NCI-H2107 treated with DMSO at 0.1 percent for 48 hours (cell line): ENCODE results near the gene RIOK3.
A peak's percentile ranks its signal among the peaks of the same experiment; 100 is the strongest.
"Not testable (repeated sequence)": the region's sequence is repeated elsewhere in the genome, so short reads cannot be mapped to it uniquely, and the experiment has no call there.

Experiments used
- DNase-seq: peaks from one replicate; lab custom pipeline; 2025; ENCODE audit not compliant: unreplicated experiment; lab: John Stamatoyannopoulos, UW

Gene RIOK3

DNA sequence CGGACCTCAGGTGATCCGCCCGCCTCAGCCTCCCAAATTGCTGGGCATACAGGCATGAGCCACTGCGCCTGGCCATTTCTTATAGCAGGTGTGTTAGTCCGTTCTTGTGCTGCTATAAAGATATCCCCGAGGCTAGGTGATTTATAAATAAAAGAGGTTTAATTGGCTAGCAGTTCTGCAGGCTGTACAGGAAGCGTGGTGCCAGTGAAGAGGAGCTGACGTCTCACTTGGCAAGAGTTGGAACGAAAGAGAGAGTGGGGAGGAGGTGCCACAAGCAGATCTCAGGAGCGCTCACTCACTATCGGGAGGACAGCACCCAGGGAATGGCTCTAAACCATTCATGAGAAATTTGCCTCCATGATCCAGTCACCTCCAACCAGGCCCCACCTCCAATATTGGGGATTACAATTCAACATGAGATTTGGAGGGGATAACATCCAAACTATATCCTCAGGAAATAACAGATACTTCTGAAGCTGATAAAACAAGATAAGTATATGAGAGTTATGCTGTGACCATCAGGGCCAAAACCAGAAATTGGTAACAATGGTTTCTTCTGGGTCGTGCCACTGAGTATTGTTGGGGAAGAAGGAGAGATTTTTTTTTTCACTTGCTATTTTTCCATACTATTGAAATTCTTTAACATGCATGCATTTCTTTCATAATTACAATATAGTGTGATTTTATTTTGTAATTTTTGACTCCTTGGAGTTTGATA is 42.8 kb downstream of the RIOK3 start:
- no peak for DNase-seq

DNA sequence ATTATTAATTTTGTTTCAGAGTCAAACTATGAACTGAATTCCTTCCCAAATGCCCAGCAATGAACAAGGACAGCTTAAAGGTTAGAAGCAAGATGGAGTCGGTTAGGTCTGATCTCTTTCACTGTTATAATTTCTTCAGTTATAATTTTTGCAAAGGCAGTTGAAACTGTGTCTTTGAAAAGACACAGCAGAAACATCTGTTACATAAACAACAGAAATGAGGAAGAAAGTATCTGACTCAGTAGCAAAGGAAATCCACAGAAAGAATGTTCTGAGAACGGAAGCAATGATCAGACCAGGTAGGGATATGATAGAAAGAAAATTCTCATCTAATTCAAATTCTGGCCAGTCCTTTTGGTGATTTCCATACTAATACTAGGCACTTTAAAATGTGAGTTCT is 45.0 kb downstream of the RIOK3 start:
- no peak for DNase-seq

DNA sequence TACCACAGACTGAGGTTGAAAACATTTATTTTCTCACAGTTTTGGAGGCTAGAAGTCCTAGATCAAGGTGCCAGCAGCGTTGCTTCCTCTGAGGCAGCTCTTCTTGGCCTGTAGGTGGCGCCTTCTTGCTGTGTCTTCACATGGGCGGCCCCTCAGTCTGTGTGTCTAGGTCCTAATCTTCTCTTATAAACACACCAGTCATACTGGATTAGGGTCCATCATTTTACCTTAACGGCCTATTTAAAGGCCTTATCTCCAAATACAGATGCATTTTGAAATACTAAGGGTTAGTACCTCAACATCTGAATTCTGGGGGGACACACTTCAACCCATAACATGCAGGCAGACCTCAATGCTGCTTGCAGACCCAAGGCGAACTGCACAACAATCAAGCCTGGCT is 45.8 kb downstream of the RIOK3 start:
- peak; percentile 36 for DNase-seq

DNA sequence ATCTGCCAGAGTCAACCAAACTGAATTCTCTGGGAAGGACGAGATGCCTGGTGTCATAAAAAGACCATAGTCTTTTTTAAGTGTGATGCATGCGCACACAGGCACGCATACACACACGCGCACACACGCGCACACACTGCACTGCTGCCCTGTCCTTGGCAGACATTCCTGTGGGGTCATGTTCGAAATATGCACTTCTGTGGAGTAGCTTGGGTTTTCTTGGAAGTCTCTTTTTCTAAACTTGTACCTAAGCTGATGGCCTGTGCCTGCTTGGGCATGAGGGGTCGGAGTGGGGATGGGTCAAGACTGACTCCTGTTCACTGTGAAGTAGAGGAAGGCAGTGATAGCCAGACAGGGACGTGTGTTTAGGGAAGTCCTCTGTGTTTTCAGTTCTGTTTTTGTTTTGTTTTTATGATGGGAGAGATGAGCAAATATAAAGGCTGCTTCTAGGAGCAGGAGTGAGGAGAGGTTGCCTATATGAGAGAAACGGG is 46.2 kb downstream of the RIOK3 start:
- no peak for DNase-seq

DNA sequence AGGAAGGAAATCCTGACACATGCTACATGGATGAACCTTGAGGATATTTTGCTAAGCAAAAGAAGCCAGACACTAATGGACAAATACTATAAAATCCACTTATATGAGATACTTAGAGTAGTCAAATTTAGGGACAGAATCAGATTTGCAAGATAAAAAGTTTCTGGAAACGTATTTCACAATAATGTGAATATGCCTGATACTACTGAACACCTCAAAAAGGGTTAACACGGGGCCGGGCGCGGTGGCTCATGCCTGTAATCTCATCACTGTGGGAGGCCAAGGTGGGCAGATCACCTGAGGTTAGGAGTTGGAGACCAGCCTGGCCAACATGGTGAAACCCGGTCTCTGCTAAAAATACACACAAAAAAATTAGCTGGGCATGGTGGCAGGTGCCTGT is 48.5 kb downstream of the RIOK3 start:
- no peak for DNase-seq

DNA sequence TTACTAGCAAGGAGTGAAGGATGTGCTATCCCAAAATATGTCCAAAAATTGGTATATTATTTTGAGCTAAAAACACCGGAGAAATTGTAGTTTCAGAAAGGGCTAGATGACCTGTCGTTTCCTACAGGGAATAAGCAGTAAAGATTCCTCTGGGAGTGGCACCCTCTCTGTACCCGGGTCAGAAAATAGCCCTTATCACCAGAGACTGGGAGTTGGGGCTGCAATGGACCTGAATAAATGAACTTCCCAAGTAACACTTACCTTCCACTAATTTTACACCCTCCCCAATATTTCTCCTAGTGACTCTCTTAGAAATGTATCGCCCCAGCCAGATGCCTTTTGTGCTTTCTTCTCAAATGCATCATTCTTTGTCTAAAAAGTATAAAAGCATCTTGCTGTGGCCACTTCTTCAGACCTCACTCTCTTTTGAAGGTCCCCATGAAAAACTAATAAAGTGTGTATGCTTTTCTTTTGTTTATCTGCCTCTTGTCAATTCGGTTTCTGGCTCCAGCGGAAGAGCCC is 49.5 kb downstream of the RIOK3 start:
- peak; percentile 27 for DNase-seq

DNA sequence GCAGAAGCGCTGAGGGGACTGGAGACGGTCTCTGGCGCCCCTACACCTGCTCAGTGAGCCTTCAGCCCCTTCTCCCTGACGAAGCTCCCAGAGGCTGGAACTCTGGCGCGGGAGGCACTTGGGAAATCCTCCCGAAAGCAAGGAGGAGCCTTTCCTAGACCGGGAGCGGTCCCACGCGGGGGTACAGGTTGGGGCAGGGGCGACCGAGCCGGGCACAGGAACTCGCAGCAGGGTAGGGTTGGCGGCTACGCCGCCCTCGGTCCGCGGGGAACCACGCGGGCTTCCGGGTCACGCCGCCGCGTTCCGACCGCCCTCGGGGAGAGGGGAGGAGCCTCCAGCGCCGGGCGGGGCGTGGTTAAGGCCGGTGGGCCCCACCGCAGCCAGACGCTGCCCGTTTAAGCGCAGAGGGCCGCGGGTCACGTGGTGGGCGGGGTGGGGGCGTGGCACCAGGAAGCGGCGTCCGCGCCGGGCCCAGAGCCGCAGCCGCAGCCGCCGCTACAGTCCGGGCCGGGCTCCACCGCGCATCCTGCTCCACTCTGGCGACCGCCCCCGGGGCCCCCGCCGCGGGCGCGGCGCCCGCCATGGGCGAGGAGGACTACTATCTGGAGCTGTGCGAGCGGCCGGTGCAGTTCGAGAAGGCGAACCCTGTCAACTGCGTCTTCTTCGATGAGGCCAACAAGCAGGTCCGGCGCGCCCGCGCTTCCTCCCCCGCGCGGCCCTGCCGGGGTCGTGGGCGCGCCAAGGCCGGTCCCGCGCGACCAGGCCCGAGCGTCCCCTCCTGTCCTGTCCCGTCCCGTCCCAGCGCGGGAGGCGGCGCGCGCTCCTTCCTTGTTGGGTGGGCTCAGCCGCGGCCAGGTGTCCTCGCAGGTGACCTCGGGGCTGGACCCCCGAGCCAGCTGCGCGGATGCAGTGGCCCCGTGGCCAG is 50.2 kb downstream of the RIOK3 start, which contains the start of gene RMC1:
TSS of gene RMC1 (plus strand) at position 474 of the 925 bp plus-strand sequence. CDS start at position 582, 108 bp downstream.
- peak; percentile 30 for DNase-seq

DNA sequence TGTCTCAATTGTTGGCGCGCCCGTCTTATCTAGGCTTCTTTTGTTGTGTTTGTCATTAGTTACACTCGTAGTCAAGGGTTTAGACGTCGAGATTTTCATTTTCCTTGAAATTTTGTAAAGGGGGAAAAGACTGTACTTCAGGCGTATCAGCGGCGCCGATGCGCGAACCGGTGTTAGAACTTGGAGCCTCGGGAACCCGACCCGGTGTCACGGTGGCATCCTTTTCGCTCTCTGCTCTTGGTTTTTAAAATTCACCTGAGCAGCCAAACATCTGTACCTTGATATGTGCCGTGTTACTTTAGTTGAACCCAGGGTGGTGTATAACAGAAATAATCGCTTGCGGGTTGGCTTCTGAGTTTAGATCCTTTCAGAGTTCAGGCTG is 50.9 kb downstream of the RIOK3 start:
- no peak for DNase-seq

DNA sequence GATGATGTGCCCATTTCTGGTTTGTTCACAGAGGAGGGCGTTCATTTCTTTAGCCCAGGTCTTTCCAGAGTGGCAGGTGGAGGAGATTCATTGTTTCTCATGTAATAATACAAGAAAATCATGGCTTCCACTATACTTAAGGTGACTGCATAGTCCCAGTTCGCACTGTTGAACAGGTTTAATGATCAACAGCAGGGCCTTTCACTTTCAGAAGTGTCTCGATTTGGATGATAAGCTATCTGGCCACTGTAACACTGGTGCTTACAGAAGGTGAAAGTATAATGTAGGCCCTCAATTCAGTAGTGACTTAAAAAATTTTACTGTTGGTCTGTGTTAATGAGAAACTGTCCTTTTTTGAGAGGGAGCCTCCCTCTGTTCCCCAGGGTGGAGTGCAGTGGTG is 51.6 kb downstream of the RIOK3 start:
- no peak for DNase-seq

DNA sequence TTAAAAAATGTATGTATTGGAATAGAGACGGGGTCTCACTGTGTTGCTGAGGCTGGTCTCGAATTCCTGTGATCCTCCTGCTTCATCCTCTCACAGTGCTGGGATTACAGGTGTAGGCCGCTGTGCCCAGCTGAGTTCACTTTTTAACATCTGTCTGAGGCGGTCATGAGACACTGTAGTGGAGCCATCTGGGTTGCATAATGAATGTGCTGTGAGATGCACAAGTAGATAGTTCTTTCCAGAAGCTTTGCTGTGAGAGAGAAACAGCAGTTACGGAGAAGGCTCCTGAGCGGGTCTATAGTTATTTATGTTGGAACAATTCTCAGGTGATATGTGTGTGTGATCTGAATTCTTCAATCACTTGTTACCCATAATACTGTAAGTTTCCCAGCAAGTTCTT is 53.3 kb downstream of the RIOK3 start:
- DNase-seq = no peak

DNA sequence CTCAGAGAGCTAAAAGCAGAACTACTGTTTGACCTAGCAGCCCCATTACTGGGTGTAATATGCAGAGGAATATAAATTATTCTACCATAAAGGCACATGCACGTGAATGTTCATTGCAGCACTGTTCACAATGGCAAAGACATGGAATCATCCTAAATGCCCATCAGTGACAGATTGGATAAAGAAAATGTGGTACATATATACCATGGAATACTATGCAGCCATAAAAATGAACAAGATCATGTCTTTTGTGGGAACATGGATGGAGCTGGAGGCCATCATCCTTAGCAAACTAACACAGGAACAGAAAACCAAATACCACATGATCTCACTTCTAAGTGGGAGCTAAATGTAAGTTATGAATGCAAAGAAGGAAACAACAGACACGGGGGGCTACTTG is 57.8 kb downstream of the RIOK3 start:
- DNase-seq = not testable (repeated sequence)

DNA sequence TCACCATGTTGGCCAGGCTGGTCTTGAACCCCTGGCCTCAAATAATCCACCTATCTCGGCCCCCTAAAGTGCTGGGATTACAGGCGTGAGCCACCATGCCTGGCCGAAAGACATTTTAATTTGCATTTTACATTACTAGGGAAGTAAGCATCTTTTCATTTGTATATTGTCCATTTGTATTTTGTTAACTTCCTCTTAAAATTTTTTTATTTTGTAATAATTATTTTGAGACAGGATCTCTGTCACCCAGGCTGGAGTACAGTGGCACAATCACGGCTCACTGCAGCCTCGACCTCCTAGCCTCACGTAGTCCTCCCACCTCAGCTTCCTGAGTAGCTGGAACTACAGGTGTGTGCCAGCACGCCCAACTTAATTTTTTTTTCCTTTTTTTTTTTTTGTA is 59.1 kb downstream of the RIOK3 start:
- not testable (repeated sequence) for DNase-seq

DNA sequence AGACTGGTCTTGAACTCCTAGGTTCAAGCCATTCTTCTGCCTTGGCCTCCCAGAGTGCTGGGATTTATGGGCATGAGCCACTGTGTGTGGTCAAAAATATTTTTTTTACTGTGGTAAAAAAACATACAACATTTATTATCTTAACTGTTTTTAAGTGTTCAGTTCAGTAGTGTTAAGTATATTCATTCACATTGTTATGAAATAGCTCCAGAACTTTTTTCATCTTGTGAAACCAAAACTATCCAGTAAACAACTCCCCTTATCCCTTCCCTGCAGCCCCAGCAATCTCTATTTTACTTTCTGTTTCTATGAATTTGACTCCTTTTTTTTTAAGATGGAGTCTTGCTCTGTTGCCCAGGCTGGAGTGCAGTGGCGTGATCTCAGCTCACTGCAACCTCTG is 59.6 kb downstream of the RIOK3 start:
- no peak for DNase-seq

DNA sequence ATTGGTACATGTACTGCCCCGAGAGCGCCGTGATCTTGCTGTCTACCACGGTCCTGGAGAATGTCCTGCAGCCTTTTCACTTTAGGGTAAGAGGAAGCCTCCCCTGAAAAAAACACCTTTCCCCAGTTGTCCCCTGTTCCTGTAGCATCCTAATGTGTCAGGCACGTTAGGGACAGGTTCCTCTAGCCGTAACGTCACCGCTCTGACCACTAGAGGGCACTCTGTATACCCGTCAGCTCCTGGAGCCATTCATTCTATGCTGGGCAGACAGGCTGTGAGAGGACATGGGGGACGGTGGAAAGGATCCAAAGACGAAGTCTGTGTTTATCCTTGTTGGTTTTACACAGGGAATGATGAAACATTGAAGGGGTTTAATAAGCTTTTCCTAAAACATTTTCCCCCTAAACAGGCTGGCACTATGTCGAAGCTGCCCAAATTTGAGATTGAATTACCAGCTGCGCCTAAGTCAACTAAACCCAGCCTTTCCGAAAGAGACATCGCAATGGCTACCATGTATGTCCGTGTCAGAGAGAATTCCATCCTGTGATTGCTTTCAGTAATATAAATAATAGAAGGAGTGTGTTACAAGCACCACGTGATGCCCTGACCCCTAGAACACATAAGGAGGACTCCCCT is 62.9 kb downstream of the RIOK3 start:
- DNase-seq = peak; percentile 66

DNA sequence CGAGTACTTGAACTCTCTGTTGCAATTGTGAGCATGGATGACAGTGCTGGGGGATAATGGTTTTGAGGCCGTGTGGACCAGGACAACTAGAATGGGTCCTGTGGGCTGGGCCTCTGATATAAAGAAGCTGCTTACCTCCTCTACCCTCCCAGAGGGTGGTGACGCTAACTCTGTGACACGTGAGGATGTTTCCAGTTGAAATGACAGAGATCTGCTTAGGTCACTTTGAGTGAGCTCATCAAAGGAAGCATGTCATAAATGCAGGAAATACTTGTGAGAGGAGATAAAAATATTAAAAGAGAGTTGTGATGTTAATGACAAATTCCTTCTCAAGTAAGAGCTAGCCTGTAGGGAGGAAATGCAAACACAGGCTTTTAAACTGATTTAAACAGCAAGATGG is 66.6 kb downstream of the RIOK3 start:
- DNase-seq = no peak

DNA sequence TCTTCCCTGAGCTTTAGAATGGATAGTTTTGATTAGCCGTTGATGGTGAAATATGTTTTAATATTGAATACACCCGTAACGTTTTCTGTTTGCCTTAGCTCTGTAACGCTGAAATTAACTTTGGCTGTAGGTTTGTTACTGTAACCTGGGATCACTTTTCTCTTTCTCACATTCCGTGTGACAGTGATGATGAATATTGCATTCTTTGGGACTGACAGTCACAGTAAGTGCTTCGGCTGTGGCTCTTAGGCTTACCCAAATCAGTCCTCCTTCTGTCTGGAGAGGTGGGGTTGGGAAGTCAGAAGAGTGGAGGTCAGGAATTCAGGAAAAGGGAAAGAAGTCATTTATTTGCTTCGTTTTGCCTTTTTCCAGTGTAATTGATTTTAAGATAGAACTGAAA is 68.2 kb downstream of the RIOK3 start:
- DNase-seq = no peak

DNA sequence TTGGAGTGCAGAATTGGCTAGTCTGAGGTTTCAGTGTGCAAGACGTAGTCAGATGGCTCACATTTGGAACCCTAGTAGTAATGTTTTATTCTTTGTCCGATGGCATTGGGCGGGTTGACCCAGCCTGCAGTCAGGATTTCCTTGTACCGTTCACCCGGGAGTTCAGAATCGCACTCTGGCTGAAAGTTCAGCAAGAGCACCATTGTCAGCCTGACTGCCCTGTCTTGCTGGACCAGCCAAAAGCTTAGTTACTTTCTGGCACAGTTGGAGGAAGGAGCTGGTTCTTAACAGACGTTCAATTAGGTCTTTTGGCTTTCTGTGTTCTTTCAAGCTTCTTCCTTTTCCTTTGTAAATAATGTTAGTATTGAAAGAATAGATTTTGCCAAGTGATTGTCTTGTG is 68.8 kb downstream of the RIOK3 start:
- DNase-seq = no peak

DNA sequence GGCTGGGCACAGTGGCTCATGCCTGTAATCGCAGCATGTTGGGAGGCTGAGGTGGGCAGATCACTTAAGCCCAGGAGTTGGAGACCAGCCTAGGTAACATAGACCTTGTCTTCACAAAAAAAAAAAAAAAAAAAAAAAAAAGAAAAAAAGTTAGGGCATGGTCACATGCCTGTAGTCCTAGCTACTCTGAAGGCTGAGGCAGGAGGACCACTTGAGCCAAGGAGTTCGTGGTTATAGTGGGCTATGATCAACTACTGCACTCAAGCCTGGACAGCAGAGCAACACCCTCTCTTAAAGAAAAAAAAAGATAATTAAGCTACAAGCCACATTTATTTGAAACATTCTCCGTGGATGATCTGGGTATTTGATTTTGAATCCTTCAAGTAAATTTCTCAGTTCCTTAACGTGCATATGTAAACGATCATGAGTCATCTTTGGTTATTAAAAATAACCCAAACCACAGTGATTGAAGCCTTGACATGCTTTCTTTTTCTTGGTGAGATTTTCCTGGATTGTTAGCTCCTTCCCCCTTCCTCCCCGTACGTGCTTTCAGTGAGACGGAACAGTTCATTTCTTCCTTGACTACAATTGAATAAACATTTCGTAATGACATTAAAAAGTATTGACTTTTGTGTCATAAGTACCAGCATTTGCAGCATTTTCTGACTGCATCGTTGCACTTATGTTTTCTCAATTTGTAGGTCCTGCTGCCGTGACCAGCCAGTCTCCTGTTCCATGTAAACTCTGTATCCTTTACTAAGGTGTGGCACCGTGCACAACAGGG is 70.5 kb downstream of the RIOK3 start:
- no peak for DNase-seq

DNA sequence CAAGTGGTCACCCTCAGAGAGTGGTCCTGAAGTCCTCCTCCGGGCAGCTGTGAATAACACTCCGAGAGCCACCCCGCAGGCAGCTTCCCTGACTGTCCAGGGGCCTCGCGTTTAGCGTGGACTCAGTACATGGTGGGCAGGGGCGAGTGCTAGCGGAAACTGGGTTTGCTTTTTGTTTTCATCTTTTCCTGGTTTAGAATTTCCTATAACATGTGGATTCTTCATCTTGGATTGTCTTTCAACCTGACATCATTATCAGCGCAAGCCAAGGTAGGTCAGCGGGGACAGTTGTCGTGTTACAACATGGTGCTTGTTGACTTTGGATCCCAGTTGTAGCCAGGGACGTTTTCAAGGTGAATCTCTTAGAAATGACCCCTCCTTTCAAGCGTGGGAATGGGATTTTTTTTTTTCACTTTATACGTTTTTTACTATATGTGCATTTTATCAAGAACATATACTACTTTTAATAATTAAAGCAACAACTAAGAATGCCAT is 71.2 kb downstream of the RIOK3 start:
- no peak for DNase-seq

DNA sequence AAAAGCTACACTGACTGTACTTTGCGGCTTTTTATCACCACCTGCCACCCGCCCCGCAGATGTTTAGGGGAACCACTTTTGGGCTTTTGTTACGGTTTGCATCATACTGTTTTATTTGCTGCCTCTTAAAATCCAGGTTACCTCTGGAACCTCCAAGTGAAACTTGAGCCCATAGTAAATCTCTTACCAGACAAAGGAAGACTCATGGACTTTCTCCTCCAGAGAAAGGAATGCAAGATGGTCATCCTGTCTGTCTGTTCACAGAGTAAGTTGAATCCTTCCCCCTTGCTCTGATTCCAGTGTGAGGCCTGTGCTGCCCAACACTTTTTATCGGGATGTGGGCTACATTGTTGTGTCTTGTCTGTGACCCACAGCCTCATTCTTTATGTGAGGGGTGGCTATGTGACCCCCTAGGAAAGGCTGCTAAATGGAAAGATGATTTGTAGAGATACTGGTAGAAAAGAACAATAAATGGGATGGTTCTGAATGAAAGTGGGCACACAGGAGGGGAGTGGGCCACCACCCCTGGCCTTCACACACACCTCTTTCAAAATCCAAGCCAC is 73.5 kb downstream of the RIOK3 start:
- DNase-seq = peak; percentile 58
